Thoracic aorta (tissue), 2 donors: ENCODE results near the gene SLC43A1. TPM values are rescaled to one million over a fixed set of nuclear protein-coding genes. Genes with fewer than 3 reads are reported as not detected.

ENCODE experiments used
- ATAC-seq: fragments of 150-250 bp; one replicate; pipeline ENCODE4 v1.8.0; 2017; ENCODE audit warnings: low read depth; ENCODE audit not compliant: insufficient number of reproducible peaks, low FRiP score
- DNase-seq: peaks from one replicate; pipeline ENCODE4 v3.0.0-alpha.2; 2020; ENCODE audit warnings: low spot score
- H3K27ac ChIP-seq, 2 donors: fragments of 200-600 bp; sonication (generic); 1 replicate in 1 of 2; 2 replicates in 1 of 2; pipeline ENCODE4 v1.5.1; 2016; ENCODE audit warnings: mild to moderate bottlenecking in 2 of 2, moderate library complexity in 2 of 2
- H3K27me3 ChIP-seq: fragments of 200-600 bp; sonication (generic); replicated peaks from 2 replicates; pipeline ENCODE4 v1.6.0; 2016; ENCODE audit warnings: mild to moderate bottlenecking; ENCODE audit not compliant: insufficient read depth
- H3K36me3 ChIP-seq: fragments of 200-600 bp; sonication (generic); one replicate; pipeline ENCODE4 v1.5.1; 2016
- H3K4me1 ChIP-seq, 2 donors: fragments of 200-600 bp; sonication (generic); 1 replicate in 1 of 2; 2 replicates in 1 of 2; pipeline versions ENCODE4 v1.5.1 to v1.6.0; 2016; ENCODE audit warnings: low read depth in 2 of 2, mild to moderate bottlenecking in 1 of 2; ENCODE audit not compliant: control insufficient read depth in 1 of 2
- H3K4me3 ChIP-seq: fragments of 200-600 bp; sonication (generic); 2 replicates; pipeline ENCODE4 v1.5.1; 2016; ENCODE audit warnings: mild to moderate bottlenecking
- H3K9me3 ChIP-seq: fragments of 200-600 bp; sonication (generic); 2 replicates; pipeline ENCODE4 v1.5.1; 2016
- CTCF ChIP-seq: fragments of 200-600 bp; sonication (generic); IDR thresholded peaks from one replicate; pipeline ENCODE4 v1.5.1; 2019; ENCODE audit warnings: antibody characterized with exemption
- total RNA-seq, 2 donors: library from RNA; depleted of rRNA; stranded (reverse); fragments of >200 nt; gene quantifications; one replicate each; pipeline versions ENCODE4 v1.1.0 to v1.2.3, GENCODE V29; 2016

Gene SLC43A1
- total RNA-seq, 2 donors from 2014 or later, result 16.6 to 23.6 TPM

- Histone ChIP-seq H3K4me1 (no peaks in the 10 kb centered on the region), H3K27ac (no peak overlapping the region), H3K9me3 (no peaks in the 10 kb centered on the region), H3K4me3 (no peak overlapping the region), H3K27me3 (no peaks in the 10 kb centered on the region), H3K36me3 (no peaks in the 10 kb centered on the region)
- ATAC-seq (no peak), DNase-seq (no peak)
- TF ChIP-seq CTCF, result no peak
Observed at GRCh38 chr11:57444362-57445121, 71.0 kb downstream of the SLC43A1 start.

- ATAC-seq, result no peak
- H3K27ac ChIP-seq, result no peak overlapping the region
- H3K27me3 ChIP-seq, result no peaks in the 10 kb centered on the region
- no peaks in the 10 kb centered on the region for H3K9me3 ChIP-seq
- H3K4me3 ChIP-seq, result no peak overlapping the region
- H3K4me1 ChIP-seq, result no peaks in the 10 kb centered on the region
- no peak for DNase-seq
- H3K36me3 ChIP-seq, result no peaks in the 10 kb centered on the region
- no peak for TF ChIP-seq CTCF
Observed at GRCh38 chr11:57440744-57441414, 74.6 kb downstream of the SLC43A1 start.

- Histone ChIP-seq H3K27me3 (no peaks in the 10 kb centered on the region), H3K9me3 (no peaks in the 10 kb centered on the region), H3K36me3 (no peaks in the 10 kb centered on the region), H3K27ac (no peak overlapping the region), H3K4me3 (no peak overlapping the region), H3K4me1 (peaks cover 5 to 6% of the 10 kb centered on the region in 2 donors)
- no peak for DNase-seq
- ATAC-seq, result no peak
- no peak for TF ChIP-seq CTCF
Observed at GRCh38 chr11:57439786-57440185, 75.7 kb downstream of the SLC43A1 start.

- H3K4me1 ChIP-seq, result peaks cover 6% of the 10 kb centered on the region in 2 donors
- no peak for TF ChIP-seq CTCF
- ATAC-seq (no peak), DNase-seq (no peak)
- H3K36me3 ChIP-seq, result no peaks in the 10 kb centered on the region
- no peak overlapping the region for H3K4me3 ChIP-seq
- H3K27me3 ChIP-seq, result no peaks in the 10 kb centered on the region
- no peak overlapping the region for H3K27ac ChIP-seq
- no peaks in the 10 kb centered on the region for H3K9me3 ChIP-seq
Observed at GRCh38 chr11:57438345-57439285, 76.9 kb downstream of the SLC43A1 start.

- H3K27ac ChIP-seq, result no peak overlapping the region
- no peak for TF ChIP-seq CTCF
- no peaks in the 10 kb centered on the region for H3K36me3 ChIP-seq
- no peak overlapping the region for H3K4me3 ChIP-seq
- no peaks in the 10 kb centered on the region for H3K9me3 ChIP-seq
- peaks cover 6% of the 10 kb centered on the region in 2 donors for H3K4me1 ChIP-seq
- no peak for DNase-seq
- ATAC-seq, result no peak
- H3K27me3 ChIP-seq, result no peaks in the 10 kb centered on the region
Observed at GRCh38 chr11:57436031-57436430, 79.5 kb downstream of the SLC43A1 start.
